ENCODE measurements around the gene MRFAP1L1. TPM values are rescaled to one million over a fixed set of nuclear protein-coding genes. Genes with fewer than 3 reads are reported as not detected.

The MRFAP1L1 gene
- total RNA-seq, 4 donors from 2014 or later, result 38.2 to 54.2 (median 44.6) TPM

DNA sequence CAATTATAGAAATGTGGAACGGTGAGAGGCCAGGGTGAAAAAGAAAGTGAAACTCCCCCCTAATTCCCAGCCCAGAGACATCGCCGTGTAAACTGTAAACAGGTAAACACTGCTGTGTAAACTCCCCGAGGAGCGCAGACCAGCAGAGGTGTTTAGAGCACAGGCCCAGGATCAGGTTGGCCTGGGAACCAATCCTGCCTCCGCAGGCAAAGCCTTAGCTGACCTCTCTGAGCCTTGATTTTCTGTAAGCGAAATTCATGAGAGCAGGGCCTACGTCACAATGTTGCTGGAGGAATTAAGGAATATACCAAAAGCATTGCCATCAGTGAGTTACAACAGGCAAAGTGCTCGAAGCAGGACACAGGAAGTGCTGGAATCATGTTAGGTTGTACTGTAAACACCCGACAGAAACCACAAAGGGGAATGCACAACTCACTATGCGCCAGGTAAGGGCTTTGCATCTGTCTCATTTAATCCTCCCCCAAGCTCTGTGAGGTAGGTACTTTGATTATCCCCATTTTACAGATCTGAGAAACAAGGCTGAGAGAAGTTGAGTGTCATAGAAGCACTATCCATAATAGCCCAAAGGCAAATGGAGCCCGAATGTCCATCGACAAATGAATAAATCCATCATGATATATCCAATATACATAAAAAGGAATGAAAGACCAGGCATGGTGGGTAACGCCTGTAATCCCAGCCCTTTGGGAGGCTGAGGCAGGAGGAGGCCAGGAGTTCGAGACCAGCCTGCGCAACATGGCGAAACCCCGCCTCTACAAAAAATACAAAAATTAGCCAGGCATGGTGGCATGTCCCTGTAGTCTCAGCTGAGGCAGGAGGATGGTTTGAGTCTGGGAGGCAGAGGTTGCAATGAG, 42.2 kb upstream of the MRFAP1L1 start:
- TF ChIP-seq, protein P1, sequence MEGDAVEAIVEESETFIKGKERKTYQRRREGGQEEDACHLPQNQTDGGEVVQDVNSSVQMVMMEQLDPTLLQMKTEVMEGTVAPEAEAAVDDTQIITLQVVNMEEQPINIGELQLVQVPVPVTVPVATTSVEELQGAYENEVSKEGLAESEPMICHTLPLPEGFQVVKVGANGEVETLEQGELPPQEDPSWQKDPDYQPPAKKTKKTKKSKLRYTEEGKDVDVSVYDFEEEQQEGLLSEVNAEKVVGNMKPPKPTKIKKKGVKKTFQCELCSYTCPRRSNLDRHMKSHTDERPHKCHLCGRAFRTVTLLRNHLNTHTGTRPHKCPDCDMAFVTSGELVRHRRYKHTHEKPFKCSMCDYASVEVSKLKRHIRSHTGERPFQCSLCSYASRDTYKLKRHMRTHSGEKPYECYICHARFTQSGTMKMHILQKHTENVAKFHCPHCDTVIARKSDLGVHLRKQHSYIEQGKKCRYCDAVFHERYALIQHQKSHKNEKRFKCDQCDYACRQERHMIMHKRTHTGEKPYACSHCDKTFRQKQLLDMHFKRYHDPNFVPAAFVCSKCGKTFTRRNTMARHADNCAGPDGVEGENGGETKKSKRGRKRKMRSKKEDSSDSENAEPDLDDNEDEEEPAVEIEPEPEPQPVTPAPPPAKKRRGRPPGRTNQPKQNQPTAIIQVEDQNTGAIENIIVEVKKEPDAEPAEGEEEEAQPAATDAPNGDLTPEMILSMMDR (IDR thresholded peaks at IDR 0.05; ENCODE audit: low read depth), result no peak

DNA sequence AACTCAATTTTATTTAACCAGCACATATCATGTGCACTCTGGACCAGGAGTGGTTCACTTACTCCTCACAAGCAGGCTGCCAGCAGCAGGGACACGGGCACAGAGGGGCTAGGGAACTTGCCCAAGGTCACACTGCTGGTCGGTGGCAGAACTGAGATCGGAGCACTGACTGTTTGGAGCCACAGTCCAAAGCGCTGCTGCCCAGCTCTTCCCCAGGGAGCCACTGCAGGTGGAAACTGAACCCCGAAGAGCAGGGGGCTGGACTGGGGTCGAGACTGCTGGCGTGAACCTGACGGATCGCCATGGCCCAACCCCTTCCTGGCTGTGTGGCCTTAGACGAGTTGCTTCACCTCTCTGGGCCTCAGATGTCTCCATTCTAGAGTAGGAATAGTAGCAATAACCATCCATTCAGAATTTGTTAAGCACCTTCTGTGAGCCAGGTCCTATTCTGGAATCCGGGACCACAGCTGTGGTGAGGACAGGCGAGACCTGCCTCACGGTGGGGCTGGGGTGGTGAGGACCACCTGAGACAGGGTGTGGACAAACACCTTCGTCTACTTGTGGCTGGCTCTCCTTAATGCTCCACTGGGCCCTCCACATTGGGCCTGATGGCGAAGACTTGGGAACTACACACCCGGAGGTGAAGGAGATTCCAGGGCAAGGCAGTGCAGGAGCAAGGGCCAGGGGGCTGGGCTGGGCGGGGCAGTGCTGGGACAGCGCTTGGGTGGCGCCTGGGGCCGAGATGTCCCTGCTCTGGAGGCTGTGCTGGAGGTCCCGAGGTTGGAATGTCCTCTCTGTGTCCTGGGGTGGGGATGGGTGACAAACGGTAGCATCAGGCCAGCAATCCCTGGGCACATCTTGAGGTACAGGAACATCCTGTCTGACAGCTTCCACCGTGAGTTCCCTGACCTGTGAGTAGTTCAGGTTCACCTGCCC, 40.9 kb upstream of the MRFAP1L1 start:
- TF ChIP-seq, protein P1 (IDR thresholded peaks at IDR 0.05; ENCODE audit: low read depth), result no peak

DNA sequence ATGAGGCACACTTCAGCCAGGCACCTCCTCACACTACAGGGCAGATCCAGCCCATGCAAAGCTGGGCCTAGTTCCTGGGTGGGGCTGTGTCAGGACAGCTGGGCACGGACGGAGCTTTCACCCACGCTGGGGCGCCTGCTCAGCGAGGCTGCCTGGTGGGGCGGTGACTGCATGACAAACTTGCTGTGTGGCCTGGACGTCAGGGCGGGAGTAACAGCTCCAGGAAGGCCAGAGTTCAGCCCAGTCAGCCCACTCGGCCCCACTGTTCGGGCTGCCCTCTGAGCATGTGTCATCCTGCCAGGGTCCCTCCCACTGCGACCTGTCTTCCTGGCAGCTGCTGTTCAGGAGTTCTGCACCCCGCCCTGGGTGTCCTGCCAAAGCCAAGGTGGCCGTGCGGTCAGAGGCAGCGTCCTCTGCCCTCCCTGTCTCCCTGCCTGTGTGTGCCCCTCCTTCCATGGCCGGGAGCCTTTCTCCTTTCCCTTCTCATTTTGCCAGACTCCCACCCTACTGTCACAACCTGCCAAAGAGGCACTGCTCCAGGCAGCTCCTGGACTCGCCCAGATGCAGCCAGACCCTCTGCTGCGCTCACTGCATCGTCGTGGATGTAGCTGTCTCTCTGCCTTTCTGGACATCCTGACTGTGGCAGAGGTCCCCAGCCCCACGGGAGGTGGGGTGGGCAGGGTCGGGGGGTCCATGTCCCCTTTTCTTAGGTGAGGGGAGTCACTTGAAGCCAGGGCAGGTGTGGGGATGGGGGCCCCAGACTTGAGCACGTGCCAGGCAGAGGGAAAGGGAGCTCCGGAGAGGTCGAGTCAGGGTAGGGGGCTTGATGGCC, 39.9 kb upstream of the MRFAP1L1 start:
- TF ChIP-seq, protein P1 (IDR thresholded peaks at IDR 0.05; ENCODE audit: low read depth), result no peak

DNA sequence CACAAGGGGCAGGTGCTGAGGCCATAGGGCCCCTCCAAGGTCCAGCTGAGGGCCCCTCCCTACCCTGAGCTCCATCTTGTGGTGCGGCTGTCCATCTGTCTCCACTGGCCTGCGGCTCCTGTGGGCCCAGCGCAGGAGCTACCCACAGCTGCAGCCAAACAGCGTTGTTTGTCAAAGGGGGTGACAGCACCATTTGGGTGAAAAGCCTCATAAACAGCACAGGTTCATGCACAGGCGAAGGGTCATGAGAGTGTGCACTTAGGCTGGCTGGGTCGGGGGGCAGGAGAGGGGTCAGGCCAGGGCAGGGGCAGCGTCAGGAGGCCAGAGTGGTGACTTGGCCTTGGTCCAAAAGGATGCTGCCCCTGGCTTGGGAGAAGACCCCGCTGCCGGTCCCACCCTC, 38.6 kb upstream of the MRFAP1L1 start:
- TF ChIP-seq, protein P1 (IDR thresholded peaks at IDR 0.05; ENCODE audit: low read depth), result no peak

DNA sequence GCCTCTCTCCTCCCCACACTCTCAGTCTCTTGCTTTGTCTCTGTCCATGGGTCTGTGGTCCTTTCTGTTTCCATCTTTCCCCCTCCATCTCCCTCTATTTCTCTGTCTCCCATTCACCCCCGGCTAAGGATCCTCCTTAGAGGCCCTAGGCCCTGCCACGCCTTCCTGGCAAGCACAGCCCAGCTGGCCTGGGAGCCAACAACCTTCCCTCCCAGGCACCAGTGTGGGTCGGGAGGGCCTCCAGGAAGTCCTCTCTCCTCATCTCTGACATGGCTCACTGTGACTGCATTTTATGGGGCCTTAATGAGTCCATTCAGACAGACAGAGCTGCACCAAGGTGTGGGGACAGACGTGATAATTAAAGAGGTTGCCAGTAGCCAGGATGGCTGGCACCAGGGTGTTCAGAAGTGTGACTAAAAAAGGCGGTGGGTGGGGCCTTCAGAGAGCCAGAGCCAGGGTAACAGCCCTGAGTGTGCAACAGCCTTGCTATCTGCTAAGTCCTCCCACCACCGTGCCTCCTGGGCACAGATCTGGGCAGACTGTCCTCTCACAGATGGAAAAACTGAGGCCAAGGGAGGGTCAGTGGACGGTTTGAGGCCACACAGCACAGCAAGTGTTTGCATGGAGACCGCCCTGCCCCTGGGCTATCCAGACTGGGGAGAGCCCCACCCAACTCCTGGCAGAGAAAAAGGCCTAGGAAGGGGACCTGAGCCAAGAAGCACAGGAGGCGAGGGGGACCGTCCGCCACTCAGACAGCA, 37.8 kb upstream of the MRFAP1L1 start:
- TF ChIP-seq, protein P1 (IDR thresholded peaks at IDR 0.05; ENCODE audit: low read depth), result no peak

DNA sequence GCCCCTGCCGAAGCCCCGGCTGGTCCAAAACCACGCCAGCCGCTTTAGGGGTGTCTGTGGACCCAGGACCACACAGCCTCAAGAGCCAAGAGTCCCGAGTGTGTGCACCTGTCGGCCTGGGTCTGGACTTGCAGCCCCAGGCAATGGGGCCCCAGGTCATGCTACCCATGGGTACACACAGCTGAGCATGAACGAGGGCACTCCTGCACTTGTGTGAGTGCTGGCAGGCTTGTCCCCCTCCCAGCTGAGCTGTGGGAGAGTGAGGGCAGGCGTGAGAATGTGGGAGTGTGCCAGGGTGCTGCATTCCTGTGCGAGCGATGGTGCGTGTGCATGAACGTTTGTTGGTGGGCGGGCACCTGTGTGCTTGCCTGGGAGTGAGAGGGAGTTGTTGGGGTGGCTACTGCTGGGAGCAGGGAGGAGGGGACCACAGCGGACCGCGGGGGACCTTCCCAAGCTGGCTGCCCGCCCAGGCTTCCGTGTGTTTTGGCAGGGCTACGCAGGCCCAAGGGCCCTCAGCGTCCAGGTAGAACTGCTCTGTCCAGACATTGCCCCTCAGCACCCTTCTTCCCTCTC, 37.1 kb upstream of the MRFAP1L1 start:
- TF ChIP-seq, protein P1 (IDR thresholded peaks at IDR 0.05; ENCODE audit: low read depth), result no peak

All from subcutaneous adipose tissue (tissue), 4 donors.